Measurements from ENCODE around the gene DLG1. TPM values are rescaled to one million over a fixed set of nuclear protein-coding genes. Genes with fewer than 3 reads are reported as not detected.

DLG1 gene
- total RNA-seq, 1 donor from 2014 or later = 80.2 TPM

- TF ChIP-seq CTCF (IDR thresholded peaks at IDR 0.05) = no peak
- H3K4me1 ChIP-seq = peaks cover 11% of the 10 kb centered on the region
- intact Hi-C loops (cut with DNase I) = no loop called here
- H3K36me3 ChIP-seq = no peaks in the 10 kb centered on the region
- peaks cover 3% of the 10 kb centered on the region for H3K27me3 ChIP-seq (ENCODE audit: low read depth)
- ATAC-seq (no peak), DNase-seq (no peak)
- H3K9me3 ChIP-seq = no peaks in the 10 kb centered on the region
- no peak overlapping the region for H3K27ac ChIP-seq
- H3K4me3 ChIP-seq = no peak overlapping the region
Observed at GRCh38 chr3:197021729-197022404, 276.5 kb downstream of the DLG1 start.

GRCh38 chr3:197021231-197021630 is 277.2 kb downstream of the DLG1 start:
- DNase-seq (no peak), ATAC-seq (no peak)
- Histone ChIP-seq H3K36me3 (no peaks in the 10 kb centered on the region), H3K4me3 (no peak overlapping the region), H3K27ac (no peak overlapping the region), H3K9me3 (no peaks in the 10 kb centered on the region), H3K4me1 (peaks cover 11% of the 10 kb centered on the region), H3K27me3 (ENCODE audit: low read depth) (peaks cover 3% of the 10 kb centered on the region)
- intact Hi-C loops (cut with DNase I) = no loop called here
- no peak for TF ChIP-seq CTCF (IDR thresholded peaks at IDR 0.05)

- no peak for TF ChIP-seq CTCF (IDR thresholded peaks at IDR 0.05)
- Histone ChIP-seq H3K36me3 (no peaks in the 10 kb centered on the region), H3K4me1 (peaks cover 11% of the 10 kb centered on the region), H3K27ac (no peak overlapping the region), H3K27me3 (ENCODE audit: low read depth) (peaks cover 3% of the 10 kb centered on the region), H3K4me3 (no peak overlapping the region), H3K9me3 (no peaks in the 10 kb centered on the region)
- intact Hi-C loops (cut with DNase I) = no loop called here
- DNase-seq (no peak), ATAC-seq (no peak)
Observed at GRCh38 chr3:197019535-197019934, 278.9 kb downstream of the DLG1 start.

- ATAC-seq (no peak), DNase-seq (no peak)
- no peaks in the 10 kb centered on the region for H3K9me3 ChIP-seq
- intact Hi-C loops (cut with DNase I) = no loop called here
- no peak overlapping the region for H3K4me3 ChIP-seq
- TF ChIP-seq CTCF (IDR thresholded peaks at IDR 0.05) = no peak
- H3K36me3 ChIP-seq = no peaks in the 10 kb centered on the region
- H3K27me3 ChIP-seq (ENCODE audit: low read depth) = peaks cover 3% of the 10 kb centered on the region
- H3K27ac ChIP-seq = no peak overlapping the region
- peaks cover 11% of the 10 kb centered on the region for H3K4me1 ChIP-seq
Observed at GRCh38 chr3:197019021-197019420, 279.4 kb downstream of the DLG1 start.

GRCh38 chr3:197017003-197017402 is 281.4 kb downstream of the DLG1 start:
- ATAC-seq (no peak), DNase-seq (no peak)
- intact Hi-C loops (cut with DNase I) = no loop called here
- Histone ChIP-seq H3K36me3 (no peaks in the 10 kb centered on the region), H3K4me1 (no peaks in the 10 kb centered on the region), H3K27ac (no peak overlapping the region), H3K27me3 (ENCODE audit: low read depth) (no peaks in the 10 kb centered on the region), H3K9me3 (no peaks in the 10 kb centered on the region), H3K4me3 (no peak overlapping the region)
- TF ChIP-seq CTCF (IDR thresholded peaks at IDR 0.05) = no peak

Data from lower lobe of right lung (tissue), 2 donors.